AG04449 (cell line): Measurements from ENCODE around the gene ITIH3.

ENCODE experiments used
- CTCF ChIA-PET: fragments of 350-600 bp; formaldehyde crosslinking; extraction: SDS; loops from one replicate; lab custom pipeline; 2021; ENCODE audit warnings: antibody characterized with exemption; lab: Yijun Ruan, JAX
- POLR2A ChIA-PET: fragments of 400-600, 350-600 bp; formaldehyde crosslinking; extraction: SDS; loops from one replicate; lab custom pipeline; 2020; ENCODE audit warnings: antibody characterized with exemption, inconsistent platforms; lab: Yijun Ruan, JAX
- DNase-seq: peaks from one replicate; pipeline ENCODE4 v3.0.0-alpha.2; 2010; ENCODE audit warnings: low read depth, low spot score
- H3K4me3 ChIP-seq: 2 replicates; pipeline ENCODE4 v1.5.1; 2011; ENCODE audit warnings: low read depth, mild to moderate bottlenecking, control low read depth, low read length
- CTCF ChIP-seq: IDR thresholded peaks from one replicate; pipeline ENCODE4 v1.5.1; 2011; ENCODE audit warnings: mild to moderate bottlenecking, moderate library complexity, low read length, control low read depth, inconsistent platforms; ENCODE audit not compliant: insufficient read depth; ENCODE audit errors: missing control alignments

ITIH3 gene

GRCh38 chr3:52769786-52770455 lies 24.7 kb upstream of the ITIH3 start:
- CTCF ChIA-PET, result interaction anchor here (0.9 to 1.4 kb wide), 2 partner anchors 51 to 81 kb away, joined by 3 read pairs; no protein-coding TSS in a partner anchor
- POLR2A ChIA-PET, result interaction anchor here (0.8 to 1.6 kb wide), 2 partner anchors 11 to 157 kb away, joined by 3 to 4 read pairs; no protein-coding TSS in a partner anchor

GRCh38 chr3:52770496-52771333 lies 23.9 kb upstream of the ITIH3 start, which contains the start of gene NEK4:
NEK4 (minus strand) TSS chr3:52770940; CDS start chr3:52770746, 194 bp downstream.
- POLR2A ChIA-PET, result interaction anchor here (0.8 to 1.6 kb wide), 2 partner anchors 12 to 156 kb away, joined by 3 to 4 read pairs; no protein-coding TSS in a partner anchor
- DNase-seq, result peak; percentile 23
- CTCF ChIA-PET, result interaction anchor here (0.8 to 1.4 kb wide), 3 partner anchors 27 to 302 kb away, joined by 3 read pairs; no protein-coding TSS in a partner anchor
- no peak for TF ChIP-seq CTCF
- peak within 1 kb of the TSS; percentile 89 for H3K4me3 ChIP-seq

More at GRCh38 chr3:52769786-52770455, 24.7 kb upstream of the ITIH3 start:
- no peak for DNase-seq
- H3K4me3 ChIP-seq, result peak overlapping the region; percentile 89
- TF ChIP-seq CTCF, result no peak

- ChIA-PET POLR2A (interaction anchor here (1.6 kb wide), 1 partner anchor 13 kb away, joined by 4 read pairs; no protein-coding TSS in a partner anchor), CTCF (interaction anchor here (0.8 to 1.4 kb wide), 3 partner anchors 28 to 301 kb away, joined by 3 read pairs; no protein-coding TSS in a partner anchor)
- peak overlapping the region; percentile 89 for H3K4me3 ChIP-seq
- DNase-seq, result no peak
- TF ChIP-seq CTCF, result no peak
These were observed 23.3 kb upstream of the ITIH3 start for GRCh38 chr3:52771334-52771681.

GRCh38 chr3:52771702-52772101 lies 22.9 kb upstream of the ITIH3 start:
- TF ChIP-seq CTCF, result no peak
- CTCF ChIA-PET, result interaction anchor here (0.8 to 1.4 kb wide), 3 partner anchors 28 to 301 kb away, joined by 3 read pairs; no protein-coding TSS in a partner anchor
- no peak for DNase-seq
- POLR2A ChIA-PET, result interaction anchor here (1.6 kb wide), 1 partner anchor 13 kb away, joined by 4 read pairs; no protein-coding TSS in a partner anchor
- H3K4me3 ChIP-seq, result no peak overlapping the region

- CTCF ChIA-PET, result interaction anchor here (1.1 to 1.5 kb wide), 2 partner anchors 23 to 30 kb away, joined by 3 to 4 read pairs; no protein-coding TSS in a partner anchor
- TF ChIP-seq CTCF, result no peak
- no peak overlapping the region for H3K4me3 ChIP-seq
- no peak for DNase-seq
- POLR2A ChIA-PET, result no interaction called here
These were observed 21.1 kb upstream of the ITIH3 start for GRCh38 chr3:52773361-52774065.
